SK-N-SH treated with all-trans-retinoic acid at 6 μM for 48 hours (cell line): ENCODE results near the gene CLEC16A.
"Not testable (repeated sequence)": the region's sequence is repeated elsewhere in the genome, so short reads cannot be mapped to it uniquely, and the experiment has no call there.

Experiments
- ATAC-seq: fragments of 200-7000 bp; cut with Tn5 transposase; 3 replicates; pipeline ENCODE4 v1.9.1; 2020; ENCODE audit warnings: mild to moderate bottlenecking, moderate library complexity
- CSDC2 ChIP-seq: fragments of 250-450 bp; sonication (Bioruptor Pico); IDR thresholded peaks from 2 replicates; pipeline ENCODE4 v1.5.0; 2020; ENCODE audit warnings: mild to moderate bottlenecking, moderate library complexity
- CSRNP3 ChIP-seq: fragments of 250-450 bp; sonication (Bioruptor Pico); IDR thresholded peaks from 2 replicates; pipeline ENCODE4 v1.5.1; 2021; ENCODE audit warnings: mild to moderate bottlenecking, moderate library complexity
- ESRRG ChIP-seq: fragments of 250-450 bp; sonication (Bioruptor Pico); IDR thresholded peaks from 2 replicates; pipeline ENCODE4 v1.6.1; 2021; ENCODE audit warnings: mild to moderate bottlenecking
- ISL1 ChIP-seq: fragments of 250-450 bp; sonication (Bioruptor Pico); IDR thresholded peaks from 2 replicates; pipeline ENCODE4 v2.1.2; 2022; ENCODE audit warnings: mild to moderate bottlenecking, moderate library complexity
- OSR1 ChIP-seq: fragments of 250-450 bp; sonication (Bioruptor Pico); IDR thresholded peaks from 2 replicates; pipeline ENCODE4 v1.8.0; 2022; ENCODE audit warnings: moderate library complexity, mild to moderate bottlenecking, inconsistent platforms
- POU6F1 ChIP-seq: fragments of 250-450 bp; sonication (Bioruptor Pico); IDR thresholded peaks from 2 replicates; pipeline ENCODE4 v1.8.0; 2021; ENCODE audit warnings: low read depth, mild to moderate bottlenecking, moderate library complexity, borderline replicate concordance
- RARB ChIP-seq: fragments of 250-450 bp; sonication (Bioruptor Pico); IDR thresholded peaks from 2 replicates; pipeline ENCODE4 v1.8.0; 2021; ENCODE audit warnings: mild to moderate bottlenecking, moderate library complexity
- TCF4 ChIP-seq: fragments of 250-450 bp; sonication (Bioruptor Pico); IDR thresholded peaks from 2 replicates; pipeline ENCODE4 v1.8.0; 2021; ENCODE audit warnings: mild to moderate bottlenecking, moderate library complexity, borderline replicate concordance
- TOX ChIP-seq: fragments of 250-450 bp; sonication (Bioruptor Pico); IDR thresholded peaks from 2 replicates; pipeline ENCODE4 v1.8.0; 2021; ENCODE audit warnings: mild to moderate bottlenecking, moderate library complexity, borderline replicate concordance
- TSHZ2 ChIP-seq: fragments of 250-450 bp; sonication (Bioruptor Pico); IDR thresholded peaks from 2 replicates; pipeline ENCODE4 v1.5.0; 2020; ENCODE audit warnings: mild to moderate bottlenecking, moderate library complexity
- ZC3H10 ChIP-seq: fragments of 250-450 bp; sonication (Bioruptor Pico); IDR thresholded peaks from 2 replicates; pipeline ENCODE4 v1.5.1; 2021; ENCODE audit warnings: mild to moderate bottlenecking, moderate library complexity
- ZFP3 ChIP-seq: fragments of 250-450 bp; sonication (Bioruptor Pico); IDR thresholded peaks from 2 replicates; pipeline ENCODE4 v1.5.0; 2020; ENCODE audit warnings: mild to moderate bottlenecking, moderate library complexity
- ZNF8 ChIP-seq: fragments of 450-650 bp; formaldehyde crosslinking; IDR thresholded peaks from 2 replicates; pipeline ENCODE4 v1.5.0; 2020; ENCODE audit warnings: mild to moderate bottlenecking, moderate library complexity
- TF ChIP-seq, protein P1 (sequence below): fragments of 250-450 bp; sonication (Bioruptor Pico); IDR thresholded peaks from 2 replicates; pipeline ENCODE4 v1.5.1; 2020; ENCODE audit warnings: low read depth, mild to moderate bottlenecking, moderate library complexity
- TF ChIP-seq, protein P2 (sequence below): fragments of 250-450 bp; sonication (Bioruptor Pico); IDR thresholded peaks from 2 replicates; pipeline ENCODE4 v1.8.0; 2020; ENCODE audit warnings: mild to moderate bottlenecking, moderate library complexity, borderline replicate concordance

The CLEC16A gene

DNA sequence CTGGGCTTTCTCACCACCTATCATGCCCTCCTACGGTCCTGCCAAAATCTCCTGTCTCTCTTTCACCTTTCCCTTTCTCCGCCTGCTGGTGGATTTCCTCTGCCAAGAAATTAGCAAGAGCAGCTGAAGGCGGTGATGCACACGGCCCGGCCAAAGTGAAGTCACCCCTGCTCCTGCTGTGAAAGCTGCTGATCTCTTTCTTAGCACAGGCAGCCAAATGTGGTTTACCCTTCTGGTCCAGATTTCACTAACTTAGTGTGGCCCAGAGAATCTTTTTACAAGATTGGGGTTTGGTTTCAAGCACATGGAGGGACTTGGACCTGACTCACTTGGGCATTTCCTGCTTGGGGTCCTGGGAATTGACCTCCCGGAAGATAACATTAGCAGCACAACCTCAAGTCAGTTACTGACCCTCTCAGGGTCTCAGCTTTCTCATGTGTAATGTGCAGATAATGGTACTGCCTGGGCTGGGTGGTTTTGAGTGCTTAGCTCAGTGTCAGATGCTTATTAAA lies 155.9 kb downstream of the CLEC16A start (continued):
- TF ChIP-seq, protein P1, sequence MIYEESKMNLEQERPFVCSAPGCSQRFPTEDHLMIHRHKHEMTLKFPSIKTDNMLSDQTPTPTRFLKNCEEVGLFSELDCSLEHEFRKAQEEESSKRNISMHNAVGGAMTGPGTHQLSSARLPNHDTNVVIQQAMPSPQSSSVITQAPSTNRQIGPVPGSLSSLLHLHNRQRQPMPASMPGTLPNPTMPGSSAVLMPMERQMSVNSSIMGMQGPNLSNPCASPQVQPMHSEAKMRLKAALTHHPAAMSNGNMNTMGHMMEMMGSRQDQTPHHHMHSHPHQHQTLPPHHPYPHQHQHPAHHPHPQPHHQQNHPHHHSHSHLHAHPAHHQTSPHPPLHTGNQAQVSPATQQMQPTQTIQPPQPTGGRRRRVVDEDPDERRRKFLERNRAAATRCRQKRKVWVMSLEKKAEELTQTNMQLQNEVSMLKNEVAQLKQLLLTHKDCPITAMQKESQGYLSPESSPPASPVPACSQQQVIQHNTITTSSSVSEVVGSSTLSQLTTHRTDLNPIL (CRISPR knock-in tag), result no peak
- TF ChIP-seq OSR1 (CRISPR knock-in tag) (no peak), TOX (CRISPR knock-in tag) (no peak), ISL1 (CRISPR knock-in tag) (no peak)

- TF ChIP-seq RARB (no peak), ZC3H10 (CRISPR knock-in tag) (no peak), ZFP3 (CRISPR knock-in tag) (no peak)
- TF ChIP-seq, protein P1 (CRISPR knock-in tag), result no peak
- TF ChIP-seq, all 23 proteins: peak for 0
- ATAC-seq, result no peak
Measured at GRCh38 chr16:11101283-11101682, 156.9 kb downstream of the CLEC16A start.

- no peak for ATAC-seq
- no peak for TF ChIP-seq TCF4 (CRISPR knock-in tag)
- no peak for TF ChIP-seq RARB
- no peak for TF ChIP-seq ZNF8 (CRISPR knock-in tag)
Measured at GRCh38 chr16:11101695-11102522, 157.5 kb downstream of the CLEC16A start.

DNA sequence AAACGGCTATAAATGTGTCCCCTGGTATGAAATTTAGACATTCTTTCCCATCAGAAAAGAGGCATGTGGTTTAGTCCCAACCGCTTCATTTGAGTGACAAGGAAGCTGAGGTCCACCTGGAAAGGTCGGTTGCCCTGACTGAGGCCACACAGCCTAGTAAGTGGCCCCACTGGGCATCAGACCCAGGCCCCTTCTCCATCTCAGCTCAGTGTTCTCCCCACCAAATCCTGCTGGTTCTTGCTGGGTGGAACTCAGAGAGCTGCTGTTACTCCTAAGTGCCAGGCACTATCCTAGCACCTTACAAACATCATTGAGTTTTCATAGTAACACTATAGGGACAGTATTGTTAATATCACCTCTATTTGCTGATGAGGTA lies 158.1 kb downstream of the CLEC16A start:
- ATAC-seq, result no peak
- no peak for TF ChIP-seq ESRRG

DNA sequence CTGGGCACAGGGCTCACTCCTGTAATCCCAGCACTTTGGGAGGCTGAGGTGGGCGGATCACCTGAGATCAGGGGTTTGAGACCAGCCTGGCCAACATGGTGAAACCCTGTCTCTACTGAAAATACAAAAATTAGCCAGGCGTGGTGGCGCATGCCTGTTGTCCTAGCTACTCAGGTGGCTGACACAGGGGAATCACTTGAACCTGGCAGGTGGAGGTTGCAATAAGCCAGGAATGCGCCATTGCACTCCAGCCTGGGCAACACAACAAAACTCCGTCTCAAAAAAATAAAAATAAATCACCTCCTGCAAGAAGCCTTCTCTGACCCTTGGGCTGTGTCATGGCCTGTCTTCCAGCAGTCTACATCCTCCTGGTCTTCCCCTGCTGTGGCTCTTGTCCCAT lies 158.9 kb downstream of the CLEC16A start:
- not testable (repeated sequence) for ATAC-seq

GRCh38 chr16:11104168-11105037 lies 160.0 kb downstream of the CLEC16A start:
- TF ChIP-seq, protein P2, sequence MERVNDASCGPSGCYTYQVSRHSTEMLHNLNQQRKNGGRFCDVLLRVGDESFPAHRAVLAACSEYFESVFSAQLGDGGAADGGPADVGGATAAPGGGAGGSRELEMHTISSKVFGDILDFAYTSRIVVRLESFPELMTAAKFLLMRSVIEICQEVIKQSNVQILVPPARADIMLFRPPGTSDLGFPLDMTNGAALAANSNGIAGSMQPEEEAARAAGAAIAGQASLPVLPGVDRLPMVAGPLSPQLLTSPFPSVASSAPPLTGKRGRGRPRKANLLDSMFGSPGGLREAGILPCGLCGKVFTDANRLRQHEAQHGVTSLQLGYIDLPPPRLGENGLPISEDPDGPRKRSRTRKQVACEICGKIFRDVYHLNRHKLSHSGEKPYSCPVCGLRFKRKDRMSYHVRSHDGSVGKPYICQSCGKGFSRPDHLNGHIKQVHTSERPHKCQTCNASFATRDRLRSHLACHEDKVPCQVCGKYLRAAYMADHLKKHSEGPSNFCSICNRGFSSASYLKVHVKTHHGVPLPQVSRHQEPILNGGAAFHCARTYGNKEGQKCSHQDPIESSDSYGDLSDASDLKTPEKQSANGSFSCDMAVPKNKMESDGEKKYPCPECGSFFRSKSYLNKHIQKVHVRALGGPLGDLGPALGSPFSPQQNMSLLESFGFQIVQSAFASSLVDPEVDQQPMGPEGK, result no peak
- TF ChIP-seq CSRNP3 (CRISPR knock-in tag) (no peak), CSDC2 (no peak), TSHZ2 (CRISPR knock-in tag) (no peak), TOX (CRISPR knock-in tag) (no peak), POU6F1 (CRISPR knock-in tag) (no peak)
- TF ChIP-seq, all 23 proteins: peak for 0
- ATAC-seq, result no peak; the same call in none of the 3 replicates
